HepG2 (cell line): ENCODE data around the gene WIF1. TPM values are rescaled to one million over a fixed set of nuclear protein-coding genes. Genes with fewer than 3 reads are reported as not detected.

Experiments used
- ATM ChIP-seq: fragments of 450-650 bp; IDR thresholded peaks from 2 replicates; pipeline ENCODE4 v1.7.1; 2017; ENCODE audit warnings: mild to moderate bottlenecking, borderline replicate concordance
- HNRNPLL ChIP-seq: fragments of 200-400 bp; formaldehyde crosslinking; IDR thresholded peaks from 2 replicates; pipeline ENCODE4 v1.6.1; 2017; ENCODE audit warnings: mild to moderate bottlenecking, low read depth, low read length; ENCODE audit not compliant: poor library complexity, severe bottlenecking
- IKZF5 ChIP-seq: IDR thresholded peaks from 2 replicates; pipeline ENCODE4 v1.6.1; 2018; ENCODE audit warnings: missing genetic modification reagents, mild to moderate bottlenecking, missing compliant biosample characterization
- NBN ChIP-seq: fragments of 450-650 bp; conservative IDR thresholded peaks from 2 replicates; pipeline ENCODE4 v1.6.1; 2017
- SUZ12 ChIP-seq: fragments of 150-350 bp; IDR thresholded peaks from 2 replicates; pipeline ENCODE4 v1.6.1; 2014; ENCODE audit warnings: low read depth, low read length
- TRIM22 ChIP-seq: fragments of 450-650 bp; IDR thresholded peaks from 2 replicates; pipeline ENCODE4 v1.6.1; 2017
- ZBTB46 ChIP-seq: sonication (generic); formaldehyde crosslinking; IDR thresholded peaks from 2 replicates; pipeline ENCODE4 v1.4.0; 2020; ENCODE audit warnings: mild to moderate bottlenecking, missing genetic modification reagents, borderline replicate concordance
- ZIK1 ChIP-seq: sonication (generic); formaldehyde crosslinking; IDR thresholded peaks from 2 replicates; pipeline ENCODE4 v1.5.0; 2020; ENCODE audit warnings: mild to moderate bottlenecking, low read depth, missing genetic modification reagents, borderline replicate concordance
- ZNF710 ChIP-seq: sonication (generic); formaldehyde crosslinking; IDR thresholded peaks from 2 replicates; pipeline ENCODE4 v1.5.0; 2020; ENCODE audit warnings: mild to moderate bottlenecking, missing genetic modification reagents, borderline replicate concordance
- polyA plus RNA-seq, 8 experiments: library from polyadenylated mRNA; depleted of rRNA in 3 of 8; stranded (reverse) in 7 of 8; unstranded in 1 of 8; fragments of >200 nt; fragmentation: Illumina TruSeq in 4 of 8; extraction: Trizol in 4 of 8; gene quantifications; 2 replicates each; pipeline versions ENCODE4 v1.2.1 to v1.2.3, GENCODE V29; 2011 to 2016; ENCODE audit warnings: low read depth in 4 of 8, missing spikeins in 1 of 8, mixed read lengths in 1 of 8; ENCODE audit not compliant: insufficient read depth in 1 of 8
- total RNA-seq, 5 experiments: library from RNA; depleted of rRNA; stranded (reverse); fragments of >200 nt; fragmentation: Illumina TruSeq; extraction: Trizol; gene quantifications; 2 replicates each; pipeline ENCODE4 v1.2.3, GENCODE V29; 2016; ENCODE audit warnings: low read depth in 1 of 5

The WIF1 gene
- total and polyA plus RNA-seq, 2 of the 13 experiments (the other 11 are each of a cell fraction or from before 2014, with no cell fraction given) = not detected

GRCh38 chr12:65140738-65141137, 19.6 kb upstream of the WIF1 start (continued):
- TF ChIP-seq HNRNPLL = no peak
- TF ChIP-seq ZBTB46 (CRISPR knock-in tag) = no peak
- TF ChIP-seq ZNF710 = no peak
- no peak for TF ChIP-seq SUZ12
- no peak for TF ChIP-seq NBN
- no peak for TF ChIP-seq IKZF5 (CRISPR knock-in tag)
- TF ChIP-seq ATM = no peak
- TF ChIP-seq ZIK1 (CRISPR knock-in tag) = no peak
- no peak for TF ChIP-seq TRIM22
